Ovary (tissue), 9 donors: Measurements from ENCODE around the gene TTR. TPM values are rescaled to one million over a fixed set of nuclear protein-coding genes. Genes with fewer than 3 reads are reported as not detected.

Source experiments
- DNase-seq, 5 donors: peaks; one replicate each; pipeline ENCODE4 v3.0.0-alpha.2; 2019 to 2020
- H3K27ac ChIP-seq, 2 donors: fragments of 200-600 bp; one replicate each; pipeline versions ENCODE4 v1.5.1 to v1.8.0; 2019 to 2022
- H3K27me3 ChIP-seq: fragments of 200-600 bp; one replicate; pipeline ENCODE4 v1.8.0; 2022
- H3K36me3 ChIP-seq: fragments of 200-600 bp; sonication (generic); one replicate; pipeline ENCODE4 v1.5.1; 2019
- H3K4me1 ChIP-seq: one replicate; pipeline ENCODE4 v1.8.1; 2013; ENCODE audit warnings: mild to moderate bottlenecking, moderate library complexity; ENCODE audit not compliant: insufficient read depth
- H3K4me3 ChIP-seq: fragments of 200-600 bp; sonication (generic); one replicate; pipeline ENCODE4 v1.5.1; 2017
- H3K9me3 ChIP-seq, 2 donors: fragments of 200-600 bp in 1 of 2; sonication (generic) in 1 of 2; one replicate each; pipeline versions ENCODE4 v1.5.1 to v1.8.1; 2013 to 2019; ENCODE audit warnings: mild to moderate bottlenecking in 1 of 2, moderate library complexity in 1 of 2
- EP300 ChIP-seq: sonication (generic); formaldehyde crosslinking; IDR thresholded peaks from one replicate; pipeline ENCODE4 v1.6.1; 2017; ENCODE audit warnings: antibody characterized with exemption
- POLR2A ChIP-seq: fragments of 450-650 bp; IDR thresholded peaks from one replicate; pipeline ENCODE4 v1.6.1; 2017; ENCODE audit warnings: antibody characterized with exemption, mild to moderate bottlenecking, moderate library complexity
- WGBS, 3 donors: extraction: QIAGEN DNeasy Blood & Tissue Kit in 1 of 3; methylation state at CpG; one replicate each; pipeline versions ENCODE4 v1.1.5 to v1.1.7; 2013 to 2017; 5-methylcytosine and 5-hydroxymethylcytosine counted together
- intact Hi-C, 4 donors: fragments of 100-400 bp; cut with DNase I; formaldehyde crosslinking; loops; one replicate each; pipeline versions ENCODE4 v1.11.0 to v1.15.1; 2022 to 2023
- polyA plus RNA-seq, 2 donors: library from polyadenylated mRNA; stranded (reverse); fragments of 200-250 nt in 1 of 2; fragments of 350-450 nt in 1 of 2; fragmentation: Illumina TruSeq in 1 of 2; extraction: RNeasy Lipid Tissue Mini Kit (QIAGEN cat#74804) in 1 of 2; gene quantifications; one replicate each; pipeline ENCODE4 v1.2.3, GENCODE V29; 2013 to 2014
- total RNA-seq, 7 donors: library from RNA; depleted of rRNA in 2 of 7; stranded (reverse); fragments of >200 nt in 2 of 7; fragmentation: NEBNext Ultra II Directional in 3 of 7; extraction: Animal tissue kit (Norgen Biotek cat#: 25700) in 3 of 7; gene quantifications; one replicate each; pipeline versions ENCODE4 v1.1.0 to v1.2.4, GENCODE V29; 2016 to 2023
- TF ChIP-seq, protein P1 (sequence below), 3 donors: fragments of 450-650 bp in 2 of 3; fragments of 200-600 bp in 1 of 3; IDR thresholded peaks; one replicate each; pipeline versions ENCODE4 v1.5.1 to v1.8.0; 2016 to 2022; ENCODE audit warnings: antibody characterized with exemption in 3 of 3, mild to moderate bottlenecking in 1 of 3
- donor health status: DM: no; HTN: no; CAD: no; lungs with moderate emphysema.
- donor health status: DM: no; HTN: no; CAD: no.
- donor health status: Bipolar disorder and iron deficiency.
- donor health status: DM: yes; HTN: yes; CAD: no.
- donor health status: DM: no; HTN: no; CAD: no.
- donor health status: DM: yes; HTN: yes; CAD: no.

Gene TTR
- total and polyA plus RNA-seq, 9 donors: 0.92 to 3.0 (median 0.95) TPM; not detected in 6

DNA sequence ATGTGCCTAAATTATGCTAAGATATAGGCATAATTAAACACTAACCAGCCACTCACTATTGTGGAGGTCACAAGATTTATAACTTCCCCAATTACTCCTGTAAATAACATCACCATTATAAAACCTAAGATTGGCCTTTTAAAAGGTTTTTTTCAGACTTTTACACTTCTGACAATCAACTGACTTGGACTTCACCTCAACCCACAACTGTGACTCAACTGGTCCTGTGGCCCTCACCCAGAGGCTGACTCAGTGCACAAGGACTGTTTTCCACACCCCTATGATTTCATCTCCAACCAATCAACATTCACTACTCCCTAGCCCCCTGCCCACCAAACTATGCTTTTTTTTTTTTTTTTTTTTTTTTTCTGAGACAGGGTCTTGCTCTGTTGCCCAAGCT is 11.6 kb downstream of the TTR start:
- no peak for DNase-seq
- TF ChIP-seq, protein P1, sequence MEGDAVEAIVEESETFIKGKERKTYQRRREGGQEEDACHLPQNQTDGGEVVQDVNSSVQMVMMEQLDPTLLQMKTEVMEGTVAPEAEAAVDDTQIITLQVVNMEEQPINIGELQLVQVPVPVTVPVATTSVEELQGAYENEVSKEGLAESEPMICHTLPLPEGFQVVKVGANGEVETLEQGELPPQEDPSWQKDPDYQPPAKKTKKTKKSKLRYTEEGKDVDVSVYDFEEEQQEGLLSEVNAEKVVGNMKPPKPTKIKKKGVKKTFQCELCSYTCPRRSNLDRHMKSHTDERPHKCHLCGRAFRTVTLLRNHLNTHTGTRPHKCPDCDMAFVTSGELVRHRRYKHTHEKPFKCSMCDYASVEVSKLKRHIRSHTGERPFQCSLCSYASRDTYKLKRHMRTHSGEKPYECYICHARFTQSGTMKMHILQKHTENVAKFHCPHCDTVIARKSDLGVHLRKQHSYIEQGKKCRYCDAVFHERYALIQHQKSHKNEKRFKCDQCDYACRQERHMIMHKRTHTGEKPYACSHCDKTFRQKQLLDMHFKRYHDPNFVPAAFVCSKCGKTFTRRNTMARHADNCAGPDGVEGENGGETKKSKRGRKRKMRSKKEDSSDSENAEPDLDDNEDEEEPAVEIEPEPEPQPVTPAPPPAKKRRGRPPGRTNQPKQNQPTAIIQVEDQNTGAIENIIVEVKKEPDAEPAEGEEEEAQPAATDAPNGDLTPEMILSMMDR (IDR thresholded peaks at IDR 0.05): no peak
- TF ChIP-seq POLR2A: no peak
- no peak for TF ChIP-seq EP300
- Histone ChIP-seq H3K27ac (no peak overlapping the region), H3K4me3 (no peak overlapping the region), H3K9me3 (no peaks in the 10 kb centered on the region), H3K4me1 (no peaks in the 10 kb centered on the region), H3K27me3 (no peaks in the 10 kb centered on the region), H3K36me3 (no peaks in the 10 kb centered on the region)
- intact Hi-C loops: no loop called here

DNA sequence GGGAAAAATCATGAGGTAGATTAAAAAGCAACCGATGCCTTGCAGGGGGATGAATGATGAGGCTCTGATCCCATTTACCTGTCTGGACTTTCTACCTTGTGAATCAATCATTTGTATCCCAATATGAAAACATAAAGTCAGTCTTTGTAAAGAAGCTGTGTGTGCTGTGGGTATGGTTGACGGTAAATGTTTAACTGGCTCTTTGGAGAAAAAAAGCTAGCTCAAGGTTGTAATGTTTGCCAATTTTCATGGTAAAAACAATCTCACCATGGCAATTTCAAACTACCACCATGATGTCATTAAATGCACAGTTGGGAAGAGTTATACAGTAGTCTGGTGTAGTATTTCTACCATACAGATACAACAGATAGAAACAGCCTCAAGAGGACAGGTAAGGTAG is 14.6 kb downstream of the TTR start:
- WGBS, 3 donors: 70 to 74% (median 70%) methylated on average over 2 of the region's 2 CpGs
- intact Hi-C loops: no loop called here
- TF ChIP-seq EP300: no peak
- TF ChIP-seq POLR2A: no peak
- TF ChIP-seq, protein P1 (IDR thresholded peaks at IDR 0.05): no peak
- Histone ChIP-seq H3K4me1 (no peaks in the 10 kb centered on the region), H3K36me3 (no peaks in the 10 kb centered on the region), H3K9me3 (no peaks in the 10 kb centered on the region), H3K27me3 (no peaks in the 10 kb centered on the region), H3K27ac (no peak overlapping the region), H3K4me3 (no peak overlapping the region)
- no peak for DNase-seq

DNA sequence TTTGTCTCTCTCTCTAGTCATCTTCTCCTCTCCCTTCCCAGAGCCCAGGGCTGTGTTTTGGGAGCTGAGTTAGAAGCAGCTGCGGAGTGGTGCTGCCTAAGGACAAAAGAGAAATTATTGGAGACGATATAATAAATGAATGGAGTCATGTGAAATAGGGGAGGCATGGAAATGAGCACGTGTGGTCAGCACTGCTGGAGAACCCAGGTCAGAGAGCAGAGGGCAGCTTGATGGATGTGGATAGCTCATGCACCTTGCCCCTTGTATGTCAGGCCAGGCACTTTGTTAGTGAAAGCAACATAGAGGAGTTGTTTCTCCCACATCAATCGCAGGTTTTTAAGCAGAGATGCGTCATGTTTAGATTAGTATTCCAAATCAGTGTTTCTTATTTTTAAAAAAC is 15.7 kb downstream of the TTR start:
- Histone ChIP-seq H3K4me3 (no peak overlapping the region), H3K27ac (no peak overlapping the region), H3K36me3 (no peaks in the 10 kb centered on the region), H3K9me3 (no peaks in the 10 kb centered on the region), H3K4me1 (no peaks in the 10 kb centered on the region), H3K27me3 (no peaks in the 10 kb centered on the region)
- intact Hi-C loops: no loop called here
- WGBS, 3 donors: 35 to 39% (median 37%) methylated on average over 5 of the region's 5 CpGs
- no peak for TF ChIP-seq POLR2A
- TF ChIP-seq, protein P1 (IDR thresholded peaks at IDR 0.05): no peak
- no peak for TF ChIP-seq EP300
- no peak for DNase-seq

DNA sequence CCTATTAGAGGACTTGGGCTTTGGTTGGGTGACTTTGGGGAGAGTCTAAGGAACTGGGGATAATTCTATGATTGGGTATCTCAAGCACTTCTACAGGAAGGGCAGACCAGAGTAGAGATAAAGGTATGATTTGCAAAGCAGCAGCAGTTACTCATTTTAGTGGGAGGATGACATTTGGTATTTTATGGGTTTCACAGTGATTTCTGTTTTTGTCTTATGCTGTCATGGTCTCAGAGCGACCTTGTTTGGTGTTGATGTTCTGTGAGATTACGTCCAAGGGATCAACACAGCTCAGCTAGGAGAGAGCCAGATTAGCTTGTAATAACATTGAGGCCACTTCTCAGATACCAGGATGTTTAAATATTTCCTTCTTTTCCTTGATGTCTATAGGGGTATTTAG is 18.2 kb downstream of the TTR start:
- 63 to 72% (median 64%) methylated on average over 2 of the region's 2 CpGs for WGBS, 3 donors
- H3K4me3 ChIP-seq: no peak overlapping the region
- intact Hi-C loops: no loop called here

More for the DNA sequence above, 18.2 kb downstream of the TTR start:
- Histone ChIP-seq H3K36me3 (no peaks in the 10 kb centered on the region), H3K4me1 (no peaks in the 10 kb centered on the region), H3K27ac (no peak overlapping the region), H3K27me3 (no peaks in the 10 kb centered on the region), H3K9me3 (no peaks in the 10 kb centered on the region)
- no peak for DNase-seq
- TF ChIP-seq POLR2A (no peak), EP300 (no peak)
- TF ChIP-seq, protein P1 (IDR thresholded peaks at IDR 0.05): no peak
